Vagina (tissue), 2 donors: ENCODE measurements around the gene B9D1.

Experiments
- POLR2A ChIP-seq, 2 donors: fragments of 450-650 bp; IDR thresholded peaks; one replicate each; pipeline ENCODE4 v1.6.1; 2017; ENCODE audit warnings: antibody characterized with exemption in 2 of 2, mild to moderate bottlenecking in 2 of 2, moderate library complexity in 2 of 2
- TF ChIP-seq, protein P1 (sequence below), 3 experiments: fragments of 450-650 bp in 2 of 3; fragments of 200-600 bp in 1 of 3; sonication (generic) in 1 of 3; IDR thresholded peaks; one replicate each; pipeline ENCODE4 v1.5.1; 2017 to 2019; ENCODE audit warnings: antibody characterized with exemption in 3 of 3, mild to moderate bottlenecking in 2 of 3, moderate library complexity in 2 of 3

DNA sequence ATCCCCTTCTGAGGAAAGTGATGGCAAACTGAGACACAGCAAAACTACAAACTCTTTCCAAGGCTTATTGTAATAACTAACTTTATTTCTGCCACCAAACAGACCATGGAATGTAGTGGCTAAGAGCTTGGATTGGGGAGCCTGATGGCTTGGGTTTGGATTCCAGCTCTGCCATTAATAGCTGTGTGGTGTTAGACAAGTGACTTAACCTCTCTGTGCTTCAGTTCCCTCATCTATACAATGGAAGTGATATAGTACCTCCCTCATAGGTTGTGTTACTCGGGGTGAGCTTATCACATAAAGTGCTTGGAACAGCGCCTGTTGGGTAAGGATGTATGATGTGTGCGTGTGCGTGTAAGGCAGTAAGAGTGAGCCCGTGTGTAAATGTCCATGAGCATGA is 42.6 kb upstream of the B9D1 start:
- TF ChIP-seq POLR2A (IDR thresholded peaks at IDR 0.05) = no peak
- TF ChIP-seq, protein P1, sequence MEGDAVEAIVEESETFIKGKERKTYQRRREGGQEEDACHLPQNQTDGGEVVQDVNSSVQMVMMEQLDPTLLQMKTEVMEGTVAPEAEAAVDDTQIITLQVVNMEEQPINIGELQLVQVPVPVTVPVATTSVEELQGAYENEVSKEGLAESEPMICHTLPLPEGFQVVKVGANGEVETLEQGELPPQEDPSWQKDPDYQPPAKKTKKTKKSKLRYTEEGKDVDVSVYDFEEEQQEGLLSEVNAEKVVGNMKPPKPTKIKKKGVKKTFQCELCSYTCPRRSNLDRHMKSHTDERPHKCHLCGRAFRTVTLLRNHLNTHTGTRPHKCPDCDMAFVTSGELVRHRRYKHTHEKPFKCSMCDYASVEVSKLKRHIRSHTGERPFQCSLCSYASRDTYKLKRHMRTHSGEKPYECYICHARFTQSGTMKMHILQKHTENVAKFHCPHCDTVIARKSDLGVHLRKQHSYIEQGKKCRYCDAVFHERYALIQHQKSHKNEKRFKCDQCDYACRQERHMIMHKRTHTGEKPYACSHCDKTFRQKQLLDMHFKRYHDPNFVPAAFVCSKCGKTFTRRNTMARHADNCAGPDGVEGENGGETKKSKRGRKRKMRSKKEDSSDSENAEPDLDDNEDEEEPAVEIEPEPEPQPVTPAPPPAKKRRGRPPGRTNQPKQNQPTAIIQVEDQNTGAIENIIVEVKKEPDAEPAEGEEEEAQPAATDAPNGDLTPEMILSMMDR (IDR thresholded peaks at IDR 0.05) = no peak
